Thoracic aorta (tissue), 2 donors: ENCODE measurements around the gene RIMKLB. TPM values are rescaled to one million over a fixed set of nuclear protein-coding genes. Genes with fewer than 3 reads are reported as not detected.
"Not testable (repeated sequence)": the region's sequence is repeated elsewhere in the genome, so short reads cannot be mapped to it uniquely, and the experiment has no call there.

Experiments
- ATAC-seq: fragments of 150-250 bp; one replicate; pipeline ENCODE4 v1.8.0; 2017; ENCODE audit warnings: low read depth; ENCODE audit not compliant: insufficient number of reproducible peaks, low FRiP score
- DNase-seq: peaks from one replicate; pipeline ENCODE4 v3.0.0-alpha.2; 2020; ENCODE audit warnings: low spot score
- H3K27ac ChIP-seq, 2 donors: fragments of 200-600 bp; sonication (generic); 1 replicate in 1 of 2; 2 replicates in 1 of 2; pipeline ENCODE4 v1.5.1; 2016; ENCODE audit warnings: mild to moderate bottlenecking in 2 of 2, moderate library complexity in 2 of 2
- H3K27me3 ChIP-seq: fragments of 200-600 bp; sonication (generic); replicated peaks from 2 replicates; pipeline ENCODE4 v1.6.0; 2016; ENCODE audit warnings: mild to moderate bottlenecking; ENCODE audit not compliant: insufficient read depth
- H3K36me3 ChIP-seq: fragments of 200-600 bp; sonication (generic); one replicate; pipeline ENCODE4 v1.5.1; 2016
- H3K4me1 ChIP-seq, 2 donors: fragments of 200-600 bp; sonication (generic); 1 replicate in 1 of 2; 2 replicates in 1 of 2; pipeline versions ENCODE4 v1.5.1 to v1.6.0; 2016; ENCODE audit warnings: low read depth in 2 of 2, mild to moderate bottlenecking in 1 of 2; ENCODE audit not compliant: control insufficient read depth in 1 of 2
- H3K4me3 ChIP-seq: fragments of 200-600 bp; sonication (generic); 2 replicates; pipeline ENCODE4 v1.5.1; 2016; ENCODE audit warnings: mild to moderate bottlenecking
- H3K9me3 ChIP-seq: fragments of 200-600 bp; sonication (generic); 2 replicates; pipeline ENCODE4 v1.5.1; 2016
- total RNA-seq, 2 donors: library from RNA; depleted of rRNA; stranded (reverse); fragments of >200 nt; gene quantifications; one replicate each; pipeline versions ENCODE4 v1.1.0 to v1.2.3, GENCODE V29; 2016
- TF ChIP-seq, protein P1 (sequence below): fragments of 200-600 bp; sonication (generic); IDR thresholded peaks from one replicate; pipeline ENCODE4 v1.5.1; 2019; ENCODE audit warnings: antibody characterized with exemption

Gene RIMKLB
- total RNA-seq, 2 donors from 2014 or later, result 87.6 to 159 TPM

DNA sequence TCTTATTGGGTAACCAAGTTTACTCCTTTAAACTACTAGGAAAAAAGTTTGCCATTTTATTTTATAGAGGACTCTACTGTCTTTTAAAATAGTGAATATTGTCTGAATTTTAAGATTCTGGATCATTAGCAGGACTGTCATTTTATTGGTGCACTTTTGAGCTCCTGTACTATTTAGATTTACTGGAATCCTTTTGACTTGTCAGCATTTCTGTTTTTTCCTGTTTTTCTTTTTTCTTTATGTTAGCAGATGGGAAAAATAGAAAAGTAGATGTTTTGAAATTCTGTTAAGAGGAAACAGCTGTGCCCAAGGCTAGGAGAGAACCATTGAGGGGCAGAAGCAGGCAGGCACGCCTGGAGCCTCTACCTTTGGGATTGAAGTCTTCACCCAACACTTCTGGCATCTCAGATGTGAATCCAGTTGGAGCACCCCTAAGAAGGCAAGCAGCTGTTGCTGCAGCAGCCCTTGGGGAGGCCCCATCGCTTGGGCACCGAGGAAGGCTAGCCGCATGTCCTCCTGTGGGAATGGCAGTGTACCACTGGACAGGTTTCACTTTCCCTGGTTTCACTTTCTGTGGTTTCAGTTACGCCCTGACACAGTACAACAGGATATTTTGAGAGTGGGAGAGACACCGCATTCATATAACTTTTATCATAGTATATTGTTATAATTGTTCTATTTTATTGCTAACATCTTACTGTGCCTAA is 11.5 kb downstream of the RIMKLB start:
- H3K27ac ChIP-seq, result peak overlapping the region; percentile 22 to 75
- H3K4me1 ChIP-seq, result peaks cover 26 to 80% of the 10 kb centered on the region in 2 donors
- no peaks in the 10 kb centered on the region for H3K9me3 ChIP-seq
- DNase-seq (no peak), ATAC-seq (no peak)
- peak overlapping the region; percentile 70 for H3K4me3 ChIP-seq
- H3K27me3 ChIP-seq, result no peaks in the 10 kb centered on the region
- no peaks in the 10 kb centered on the region for H3K36me3 ChIP-seq
- TF ChIP-seq, protein P1, sequence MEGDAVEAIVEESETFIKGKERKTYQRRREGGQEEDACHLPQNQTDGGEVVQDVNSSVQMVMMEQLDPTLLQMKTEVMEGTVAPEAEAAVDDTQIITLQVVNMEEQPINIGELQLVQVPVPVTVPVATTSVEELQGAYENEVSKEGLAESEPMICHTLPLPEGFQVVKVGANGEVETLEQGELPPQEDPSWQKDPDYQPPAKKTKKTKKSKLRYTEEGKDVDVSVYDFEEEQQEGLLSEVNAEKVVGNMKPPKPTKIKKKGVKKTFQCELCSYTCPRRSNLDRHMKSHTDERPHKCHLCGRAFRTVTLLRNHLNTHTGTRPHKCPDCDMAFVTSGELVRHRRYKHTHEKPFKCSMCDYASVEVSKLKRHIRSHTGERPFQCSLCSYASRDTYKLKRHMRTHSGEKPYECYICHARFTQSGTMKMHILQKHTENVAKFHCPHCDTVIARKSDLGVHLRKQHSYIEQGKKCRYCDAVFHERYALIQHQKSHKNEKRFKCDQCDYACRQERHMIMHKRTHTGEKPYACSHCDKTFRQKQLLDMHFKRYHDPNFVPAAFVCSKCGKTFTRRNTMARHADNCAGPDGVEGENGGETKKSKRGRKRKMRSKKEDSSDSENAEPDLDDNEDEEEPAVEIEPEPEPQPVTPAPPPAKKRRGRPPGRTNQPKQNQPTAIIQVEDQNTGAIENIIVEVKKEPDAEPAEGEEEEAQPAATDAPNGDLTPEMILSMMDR, result no peak

DNA sequence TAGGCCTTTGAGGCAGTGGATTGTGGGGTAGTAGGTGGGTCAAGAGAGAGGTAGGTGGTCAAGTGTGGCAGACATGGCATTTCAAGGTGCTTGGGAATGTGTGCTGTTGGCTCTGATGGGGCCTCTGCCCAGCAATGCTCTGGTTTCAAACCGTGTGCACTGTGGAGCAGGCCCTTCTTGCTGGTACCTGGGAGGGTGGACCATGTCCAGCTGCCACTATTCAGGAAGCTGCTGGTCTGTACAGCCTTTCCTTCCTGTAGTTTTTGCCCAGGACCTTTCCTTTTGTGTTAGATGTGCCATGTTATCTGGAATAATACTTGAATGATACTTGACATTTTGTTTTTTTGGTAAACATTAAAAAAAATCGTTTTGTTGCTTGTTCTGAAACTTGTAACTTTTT is 14.8 kb downstream of the RIMKLB start:
- Histone ChIP-seq H3K27ac (peak overlapping the region; percentile 25 to 79), H3K4me1 (peaks cover 26 to 76% of the 10 kb centered on the region in 2 donors), H3K4me3 (no peak overlapping the region), H3K9me3 (no peaks in the 10 kb centered on the region), H3K27me3 (no peaks in the 10 kb centered on the region), H3K36me3 (no peaks in the 10 kb centered on the region)
- TF ChIP-seq, protein P1, result no peak
- no peak for ATAC-seq
- no peak for DNase-seq

DNA sequence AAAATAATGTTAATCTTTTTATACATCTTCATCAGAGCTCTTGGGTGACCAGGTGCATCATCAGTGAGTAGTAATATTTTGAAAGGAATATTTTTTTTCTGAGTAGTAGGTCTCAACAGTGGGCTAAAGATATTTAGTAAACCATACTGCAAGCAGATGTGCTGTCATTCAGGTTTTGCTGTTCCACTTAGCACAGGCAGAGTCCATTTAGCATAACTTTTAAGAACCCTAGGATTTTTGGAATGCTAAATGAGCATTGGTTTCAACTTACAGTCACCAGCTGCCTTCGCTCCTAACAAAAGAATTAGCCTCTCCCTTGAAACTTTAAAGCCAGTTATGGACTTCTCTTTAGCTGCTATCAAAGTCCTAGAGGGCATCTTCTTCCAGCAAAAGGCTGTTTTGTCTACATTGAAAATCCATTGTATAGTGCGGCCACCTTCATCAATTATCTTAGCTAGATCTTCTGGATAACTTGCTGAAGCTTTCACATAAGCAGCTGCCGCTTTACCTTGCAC is 24.6 kb downstream of the RIMKLB start:
- TF ChIP-seq, protein P1, result no peak
- no peaks in the 10 kb centered on the region for H3K9me3 ChIP-seq
- no peak for ATAC-seq
- H3K4me1 ChIP-seq, result peaks cover 0 to 42% of the 10 kb centered on the region in 2 donors
- no peak overlapping the region for H3K4me3 ChIP-seq
- no peak overlapping the region for H3K27ac ChIP-seq
- no peaks in the 10 kb centered on the region for H3K27me3 ChIP-seq
- no peak for DNase-seq
- peaks cover 4% of the 10 kb centered on the region for H3K36me3 ChIP-seq

DNA sequence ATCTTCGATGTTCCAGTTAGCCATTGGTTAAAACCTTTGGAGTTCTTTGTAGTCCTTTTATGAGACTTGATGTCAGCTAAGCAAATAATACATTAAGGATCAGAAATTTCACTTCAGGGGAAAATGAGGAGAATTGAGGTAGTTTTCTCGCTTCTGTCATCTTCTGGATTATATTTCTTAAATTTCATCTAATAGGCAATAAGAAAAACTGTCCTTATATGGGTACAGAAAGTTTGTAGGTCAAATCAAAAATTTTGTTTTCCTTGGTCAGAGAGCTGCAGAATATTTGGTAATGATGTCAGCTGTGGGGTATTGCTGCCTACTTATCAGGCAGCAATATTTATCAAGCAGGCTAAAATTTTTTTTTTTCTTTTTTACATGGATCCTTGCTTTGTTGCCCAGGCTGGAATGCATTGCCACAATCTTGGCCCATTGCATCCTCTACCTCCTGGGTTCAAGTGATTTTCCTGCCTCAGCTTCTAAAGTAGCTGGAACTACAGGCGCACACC is 37.1 kb downstream of the RIMKLB start:
- Histone ChIP-seq H3K36me3 (peaks cover 2% of the 10 kb centered on the region), H3K27me3 (no peaks in the 10 kb centered on the region), H3K4me3 (peak overlapping the region; percentile 55), H3K9me3 (no peaks in the 10 kb centered on the region), H3K4me1 (peaks cover 23 to 82% of the 10 kb centered on the region in 2 donors), H3K27ac (peak overlapping the region; percentile 90 to 97)
- TF ChIP-seq, protein P1, result no peak
- ATAC-seq (peak; percentile 58), DNase-seq (no peak)

DNA sequence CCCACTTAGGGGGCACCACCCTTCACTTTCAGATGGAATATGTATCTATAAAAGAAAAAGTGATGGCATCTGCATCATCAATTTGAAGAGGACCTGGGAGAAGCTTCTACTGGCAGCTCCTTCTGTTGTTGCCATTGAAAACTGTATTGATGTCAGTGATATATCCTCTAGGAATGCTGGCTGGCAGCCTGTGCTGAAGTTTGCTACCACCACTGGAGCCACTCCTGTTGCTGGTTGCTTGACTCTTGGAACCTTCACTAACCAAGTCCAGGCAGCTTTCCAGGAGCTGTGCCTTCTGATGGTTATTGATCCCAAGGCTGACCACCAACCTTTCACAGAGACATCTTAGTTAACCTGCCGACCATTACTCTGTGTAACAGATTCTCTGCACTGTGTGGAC is 44.7 kb downstream of the RIMKLB start:
- TF ChIP-seq, protein P1, result no peak
- Histone ChIP-seq H3K4me3 (no peak overlapping the region), H3K36me3 (peaks cover 6% of the 10 kb centered on the region), H3K9me3 (no peaks in the 10 kb centered on the region), H3K4me1 (peaks cover 30 to 61% of the 10 kb centered on the region in 2 donors), H3K27ac (peak overlapping the region; percentile 25 to 58), H3K27me3 (no peaks in the 10 kb centered on the region)
- ATAC-seq (no peak), DNase-seq (no peak)

DNA sequence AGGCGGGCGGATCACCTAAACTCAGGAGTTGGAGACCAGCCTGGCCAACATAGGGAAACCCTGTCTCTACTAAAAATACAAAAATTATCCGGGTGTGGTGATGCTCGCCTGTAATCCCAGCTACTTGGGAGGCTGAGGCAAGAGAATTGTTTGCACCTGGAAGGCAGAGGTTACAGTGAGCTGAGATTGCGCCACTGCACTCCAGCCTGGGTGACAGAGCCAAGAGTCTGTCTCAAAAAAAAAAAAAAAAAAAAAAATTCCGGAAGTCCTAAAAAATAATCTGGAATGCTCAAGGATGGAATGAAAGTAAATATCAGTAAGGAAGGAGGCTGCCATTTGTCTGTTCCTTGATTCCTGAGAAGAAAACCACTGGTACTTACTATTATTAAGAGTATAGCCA is 45.3 kb downstream of the RIMKLB start:
- peaks cover 24 to 55% of the 10 kb centered on the region in 2 donors for H3K4me1 ChIP-seq
- not testable (repeated sequence) for ATAC-seq, H3K4me3 ChIP-seq, DNase-seq, H3K36me3 ChIP-seq, H3K27me3 ChIP-seq, H3K9me3 ChIP-seq
- peak overlapping the region; percentile 25 to 58 for H3K27ac ChIP-seq

DNA sequence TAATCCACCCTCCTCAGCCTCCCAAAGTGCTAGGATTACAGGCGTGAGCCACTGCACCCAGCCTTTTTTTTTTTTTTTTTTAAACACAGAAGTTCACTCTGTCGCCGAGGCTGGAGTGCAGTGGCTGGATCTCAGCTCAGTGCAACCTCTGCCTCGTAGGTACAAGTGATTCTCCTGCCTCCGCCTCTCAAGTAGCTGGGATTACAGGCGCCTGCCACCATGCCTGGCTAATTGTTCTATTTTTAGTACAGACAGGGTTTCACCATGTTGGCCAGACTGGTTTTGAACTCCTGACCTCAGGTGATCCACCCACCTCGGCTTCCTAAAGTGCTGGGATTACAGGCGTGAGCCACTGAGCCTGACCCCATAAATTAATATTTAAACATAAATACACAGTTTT is 47.8 kb downstream of the RIMKLB start:
- not testable (repeated sequence) for DNase-seq, H3K27me3 ChIP-seq, H3K36me3 ChIP-seq, H3K4me3 ChIP-seq, H3K9me3 ChIP-seq, ATAC-seq
- peaks cover 24 to 45% of the 10 kb centered on the region in 2 donors for H3K4me1 ChIP-seq
- H3K27ac ChIP-seq, result peak overlapping the region; percentile 37 to 47
